Measurements from ENCODE around the gene CDK7. TPM values are rescaled to one million over a fixed set of nuclear protein-coding genes. Genes with fewer than 3 reads are reported as not detected.

CDK7 gene
- polyA plus RNA-seq, 1 of the 3 experiments (the other 2 are of a cell fraction), result 44.2 TPM

- TF ChIP-seq GATA2 (CRISPR knock-in tag; IDR thresholded peaks at IDR 0.05) (no peak), RXRA (IDR thresholded peaks at IDR 0.05; ENCODE audit: borderline replicate concordance, low read depth) (no peak), MEF2A (IDR thresholded peaks at IDR 0.05; ENCODE audit: borderline replicate concordance, low read depth) (no peak), USF1 (IDR thresholded peaks at IDR 0.05; ENCODE audit: borderline replicate concordance, low read depth) (no peak), FOSL2 (IDR thresholded peaks at IDR 0.05; ENCODE audit: borderline replicate concordance, low read depth) (no peak), NFIC (IDR thresholded peaks at IDR 0.05; ENCODE audit: borderline replicate concordance) (peak; percentile 51), ZBTB33 (IDR thresholded peaks at IDR 0.05; ENCODE audit: borderline replicate concordance, low read depth) (no peak)
- DNase-seq, result no peak
- peaks cover 0 to 6% of the 10 kb centered on the region in 2 experiments; a peak in 1 of 4 replicates for H3K4me1 ChIP-seq (ENCODE audit: control insufficient read depth in 1 of 2, insufficient read depth in 2 of 2, low read depth in 1 of 2, low read length in 1 of 2)
These were observed 36.7 kb downstream of the CDK7 start for GRCh38 chr5:69271376-69271775.

GRCh38 chr5:69275563-69275962 lies 40.9 kb downstream of the CDK7 start:
- POLR2A ChIA-PET, result no interaction called here
- Histone ChIP-seq H3K4me3 (ENCODE audit: low read depth in 2 of 2, low read length in 1 of 2) (no peak overlapping the region), H3K27me3 (ENCODE audit: insufficient read depth) (no peaks in the 10 kb centered on the region), H3K27ac (ENCODE audit: low read depth in 2 of 2, low read length in 1 of 2) (no peak overlapping the region), H3K4me1 (ENCODE audit: control insufficient read depth in 1 of 2, insufficient read depth in 2 of 2, low read depth in 1 of 2, low read length in 1 of 2) (peaks cover 0 to 6% of the 10 kb centered on the region in 2 experiments; a peak in 1 of 4 replicates), H2AFZ (ENCODE audit: low read depth) (no peak overlapping the region), H3K9me2 (no peaks in the 10 kb centered on the region), H3K36me3 (replicated peaks in 1 of 2; ENCODE audit: control insufficient read depth in 1 of 2, insufficient read depth in 2 of 2, low read length in 1 of 2) (peaks cover 43 to 73% of the 10 kb centered on the region in 2 experiments), H3K4me2 (no peak overlapping the region), H3K9ac (no peak overlapping the region), H3F3A (replicated peaks; ENCODE audit: insufficient read depth) (peaks cover 7% of the 10 kb centered on the region), H4K20me1 (ENCODE audit: insufficient read depth) (no peaks in the 10 kb centered on the region), H3K79me2 (ENCODE audit: insufficient read depth) (peaks cover 14% of the 10 kb centered on the region; the same call in 1 of the 2 replicates), H3K9me3 (no peaks in the 10 kb centered on the region)
- no peak for DNase-seq
- 98% methylated on average over 7 of the region's 7 CpGs for WGBS (ENCODE audit: low lambda C conversion rate)
- TF ChIP-seq TCF12 (IDR thresholded peaks at IDR 0.05) (no peak), MXI1 (IDR thresholded peaks at IDR 0.05; ENCODE audit: low read depth, low read length) (no peak), POLR2AphosphoS5 (IDR thresholded peaks at IDR 0.05; ENCODE audit: low read depth, low read length) (no peak)
- CTCF ChIA-PET, result interaction anchor here (0.7 to 1.2 kb wide), 2 partner anchors 9 to 59 kb away, joined by 3 read pairs; no protein-coding TSS in a partner anchor

More at GRCh38 chr5:69271376-69271775, 36.7 kb downstream of the CDK7 start:
- no peak overlapping the region for H3K9ac ChIP-seq
- H3K9me2 ChIP-seq, result no peaks in the 10 kb centered on the region
- H3K36me3 ChIP-seq (replicated peaks in 1 of 2; ENCODE audit: control insufficient read depth in 1 of 2, insufficient read depth in 2 of 2, low read length in 1 of 2), result peaks cover 38 to 79% of the 10 kb centered on the region in 2 experiments
- H3K4me3 ChIP-seq (ENCODE audit: low read depth in 2 of 2, low read length in 1 of 2), result no peak overlapping the region
- POLR2A ChIA-PET, result no interaction called here
- no peaks in the 10 kb centered on the region for H3K27me3 ChIP-seq (ENCODE audit: insufficient read depth)
- peaks cover 14% of the 10 kb centered on the region; the same call in 1 of the 2 replicates for H3K79me2 ChIP-seq (ENCODE audit: insufficient read depth)
- H3K27ac ChIP-seq (ENCODE audit: low read depth in 2 of 2, low read length in 1 of 2), result peak overlapping the region in 1 of 2 experiments; percentile 61; a peak in 2 of 4 replicates
- no peaks in the 10 kb centered on the region for H4K20me1 ChIP-seq (ENCODE audit: insufficient read depth)
- H3K9me3 ChIP-seq, result no peaks in the 10 kb centered on the region
- 74% methylated on average over 4 of the region's 4 CpGs for WGBS (ENCODE audit: low lambda C conversion rate)
- H3K4me2 ChIP-seq, result no peak overlapping the region
- CTCF ChIA-PET, result interaction anchor here (1.3 to 1.8 kb wide), 3 partner anchors 8 to 63 kb away, joined by 4 to 6 read pairs (median 5); no protein-coding TSS in a partner anchor
- H2AFZ ChIP-seq (ENCODE audit: low read depth), result no peak overlapping the region
- H3F3A ChIP-seq (replicated peaks; ENCODE audit: insufficient read depth), result peaks cover 33% of the 10 kb centered on the region

All from SK-N-SH (cell line).